Fibroblast of skin of left biceps (primary cell): ENCODE data around the gene IFT88.
A peak's percentile ranks its signal among the peaks of the same experiment; 100 is the strongest.

Experiments
- DNase-seq, 2 experiments: peaks; one replicate each; pipeline ENCODE4 v3.0.0-alpha.2; 2013; ENCODE audit warnings: low read depth in 2 of 2

IFT88 gene

GRCh38 chr13:20565115-20565736 is 1.7 kb upstream of the IFT88 start:
- no peak for DNase-seq

DNA sequence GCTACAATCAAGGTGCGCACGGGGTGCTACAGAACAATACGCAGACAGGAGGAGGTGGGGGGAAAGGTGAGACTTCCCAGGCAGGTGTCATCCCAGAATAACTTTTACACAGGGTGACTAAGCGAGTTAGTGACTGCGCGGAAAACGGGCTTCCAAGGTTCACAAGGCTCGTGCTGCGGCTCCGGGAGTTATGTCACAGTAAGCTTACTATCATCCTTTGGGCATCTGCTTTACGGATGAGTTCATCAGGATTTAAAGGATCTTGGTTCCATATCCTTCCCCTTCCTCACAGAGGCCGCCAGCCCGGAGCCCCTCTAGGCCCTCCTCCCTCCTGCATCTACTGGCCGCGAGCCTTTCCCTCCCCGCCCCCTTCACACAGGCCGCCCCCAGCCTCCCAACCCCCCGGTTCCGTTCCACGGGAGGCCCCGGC is 474 bp upstream of the IFT88 start:
- peak in 1 of 2 experiments; percentile 42 for DNase-seq

GRCh38 chr13:20567881-20568528 is 1.0 kb downstream of the IFT88 start:
- no peak for DNase-seq

- DNase-seq, result peak; percentile 53 to 56
Measured at GRCh38 chr13:20570517-20570916, 3.6 kb downstream of the IFT88 start.

GRCh38 chr13:20571676-20572075 is 4.7 kb downstream of the IFT88 start:
- DNase-seq, result no peak

GRCh38 chr13:20573186-20573585 is 6.2 kb downstream of the IFT88 start:
- DNase-seq, result no peak

GRCh38 chr13:20573636-20574035 is 6.7 kb downstream of the IFT88 start:
- no peak for DNase-seq

- no peak for DNase-seq
Measured at GRCh38 chr13:20579191-20579590, 12.2 kb downstream of the IFT88 start.

- DNase-seq, result no peak
Measured at GRCh38 chr13:20580257-20580656, 13.3 kb downstream of the IFT88 start.

- DNase-seq, result no peak
Measured at GRCh38 chr13:20582026-20582425, 15.1 kb downstream of the IFT88 start.

DNA sequence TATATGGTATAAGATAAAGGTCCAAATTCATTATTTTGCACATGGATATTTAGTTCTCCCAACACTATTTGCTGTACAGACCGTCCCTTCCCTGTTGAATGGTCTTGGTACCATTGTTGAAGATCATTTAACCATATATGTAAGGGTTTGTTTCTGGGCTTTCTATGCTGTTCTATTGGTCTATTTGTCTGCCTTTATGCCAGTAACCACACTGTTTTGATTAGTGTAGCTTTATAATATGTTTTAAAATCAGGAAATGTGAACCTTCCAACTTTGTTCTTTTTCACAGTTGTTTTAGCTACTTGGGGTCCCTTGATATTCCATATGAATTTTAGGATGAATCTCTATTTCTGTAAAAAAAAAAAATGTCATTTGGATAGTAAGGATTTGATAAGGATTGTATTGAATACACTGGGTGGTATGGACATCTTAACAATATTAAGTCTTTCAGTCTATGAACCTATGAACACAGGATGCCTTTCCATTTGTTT is 16.9 kb downstream of the IFT88 start:
- no peak for DNase-seq

DNA sequence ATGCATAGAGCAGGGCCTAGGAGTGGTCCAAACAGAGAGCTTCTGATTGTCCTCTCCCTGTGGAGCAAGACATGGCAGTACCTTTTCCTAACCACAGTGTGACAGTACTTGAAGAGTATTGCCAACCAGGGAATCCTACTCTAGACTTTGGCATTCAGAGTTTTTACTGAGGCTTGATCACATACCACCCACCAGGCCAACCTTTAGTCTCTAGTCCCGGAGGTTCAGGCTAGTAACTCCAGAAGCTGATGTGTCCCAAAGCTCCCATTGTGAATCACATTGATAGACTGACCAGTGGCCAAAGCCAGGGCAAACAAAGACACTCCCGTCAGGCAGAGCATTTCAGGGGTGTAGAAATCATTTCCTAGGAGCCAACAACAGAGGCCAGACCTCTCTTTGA is 18.4 kb downstream of the IFT88 start:
- DNase-seq, result no peak

DNA sequence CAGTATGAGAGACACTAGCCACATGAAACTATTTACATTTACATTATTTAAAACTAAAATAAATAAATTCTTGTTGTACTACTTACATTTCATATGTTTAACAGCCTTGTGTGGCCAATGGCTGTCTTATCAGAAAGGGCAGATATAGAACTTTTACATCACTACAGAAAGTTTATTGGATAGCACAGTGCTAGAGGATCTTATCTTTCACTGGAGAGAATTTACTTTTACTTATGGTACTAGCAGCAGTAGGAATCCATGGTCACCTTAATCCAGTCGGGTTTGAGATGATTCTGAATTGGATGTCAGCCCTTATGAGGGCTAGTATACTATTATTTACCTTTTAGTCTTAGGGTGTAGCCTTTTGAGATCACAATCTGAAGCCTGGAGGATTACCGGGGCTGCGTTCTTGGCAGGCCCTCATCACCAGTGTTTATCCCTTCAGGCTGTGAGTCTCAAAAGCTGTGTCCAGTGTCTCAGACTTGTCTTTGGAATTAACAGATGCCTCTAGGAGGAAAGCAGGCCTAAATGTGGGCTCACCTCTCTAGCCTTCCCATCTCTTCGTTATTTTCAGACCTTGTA is 21.7 kb downstream of the IFT88 start:
- DNase-seq, result no peak

DNA sequence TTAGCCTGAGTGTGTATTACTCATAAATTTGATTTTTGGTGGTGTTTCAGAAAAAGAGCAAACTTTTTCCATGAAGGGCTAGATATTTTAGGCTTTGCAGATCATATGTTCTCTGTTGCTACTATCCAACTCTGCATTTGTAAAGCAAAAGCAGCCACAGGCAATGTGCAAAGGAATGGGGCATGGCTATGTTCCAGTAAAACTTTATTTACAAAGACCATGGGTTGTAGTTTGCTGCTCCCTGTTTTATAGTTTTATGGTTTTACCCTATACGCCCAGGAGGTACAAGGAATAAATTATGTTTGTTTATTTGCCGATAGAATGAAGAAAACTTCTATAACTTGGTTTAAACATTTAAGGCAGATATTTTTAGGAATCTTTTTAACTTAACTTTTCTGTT is 23.6 kb downstream of the IFT88 start:
- DNase-seq, result no peak

GRCh38 chr13:20592606-20593005 is 25.6 kb downstream of the IFT88 start:
- DNase-seq, result no peak

GRCh38 chr13:20594280-20594679 is 27.3 kb downstream of the IFT88 start:
- no peak for DNase-seq

GRCh38 chr13:20607015-20607414 is 40.1 kb downstream of the IFT88 start:
- DNase-seq, result no peak

GRCh38 chr13:20608438-20609020 is 41.6 kb downstream of the IFT88 start:
- DNase-seq, result no peak

GRCh38 chr13:20609145-20609544 is 42.2 kb downstream of the IFT88 start:
- no peak for DNase-seq

GRCh38 chr13:20610006-20610405 is 43.0 kb downstream of the IFT88 start:
- no peak for DNase-seq

- peak; percentile 25 for DNase-seq
Measured at GRCh38 chr13:20616059-20616797, 49.3 kb downstream of the IFT88 start.

- DNase-seq, result no peak
Measured at GRCh38 chr13:20623000-20623399, 56.0 kb downstream of the IFT88 start.
